ENCODE data around the gene EXPH5.

GRCh38 chr11:108551651-108552462 is 41.7 kb downstream of the EXPH5 start:
- TF ChIP-seq, protein P1, sequence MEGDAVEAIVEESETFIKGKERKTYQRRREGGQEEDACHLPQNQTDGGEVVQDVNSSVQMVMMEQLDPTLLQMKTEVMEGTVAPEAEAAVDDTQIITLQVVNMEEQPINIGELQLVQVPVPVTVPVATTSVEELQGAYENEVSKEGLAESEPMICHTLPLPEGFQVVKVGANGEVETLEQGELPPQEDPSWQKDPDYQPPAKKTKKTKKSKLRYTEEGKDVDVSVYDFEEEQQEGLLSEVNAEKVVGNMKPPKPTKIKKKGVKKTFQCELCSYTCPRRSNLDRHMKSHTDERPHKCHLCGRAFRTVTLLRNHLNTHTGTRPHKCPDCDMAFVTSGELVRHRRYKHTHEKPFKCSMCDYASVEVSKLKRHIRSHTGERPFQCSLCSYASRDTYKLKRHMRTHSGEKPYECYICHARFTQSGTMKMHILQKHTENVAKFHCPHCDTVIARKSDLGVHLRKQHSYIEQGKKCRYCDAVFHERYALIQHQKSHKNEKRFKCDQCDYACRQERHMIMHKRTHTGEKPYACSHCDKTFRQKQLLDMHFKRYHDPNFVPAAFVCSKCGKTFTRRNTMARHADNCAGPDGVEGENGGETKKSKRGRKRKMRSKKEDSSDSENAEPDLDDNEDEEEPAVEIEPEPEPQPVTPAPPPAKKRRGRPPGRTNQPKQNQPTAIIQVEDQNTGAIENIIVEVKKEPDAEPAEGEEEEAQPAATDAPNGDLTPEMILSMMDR (optimal IDR thresholded peaks at IDR 0.05 in 1 of 3, IDR thresholded peaks at IDR 0.05 in 1 of 3, conservative IDR thresholded peaks at IDR 0.05 in 1 of 3; ENCODE audit: extremely low read depth in 1 of 3, insufficient read depth in 2 of 3, low read length in 3 of 3): no peak
- no peak for TF ChIP-seq EZH2 (IDR thresholded peaks at IDR 0.05; ENCODE audit: low read length)

Data from keratinocyte (primary cell).